ENCODE data around the gene ANKRD2.
"Not testable (repeated sequence)": the region's sequence is repeated elsewhere in the genome, so short reads cannot be mapped to it uniquely, and the experiment has no call there.

The ANKRD2 gene

DNA sequence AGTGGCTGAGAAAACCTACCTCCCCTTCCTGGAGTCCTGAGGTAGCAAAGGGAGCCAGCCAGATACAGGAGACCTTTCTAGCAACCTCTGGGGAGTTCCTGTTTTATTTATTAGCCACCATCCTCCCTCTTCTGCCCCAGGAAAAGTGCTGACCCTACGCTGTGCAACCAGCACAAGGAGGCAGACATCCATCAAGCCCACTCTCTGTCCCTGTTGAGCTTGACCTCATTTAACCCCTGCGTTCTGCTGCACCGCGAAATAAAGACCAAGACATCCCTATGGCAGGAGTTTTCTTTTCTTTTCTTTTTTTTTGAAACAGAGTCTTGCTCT lies 25.3 kb upstream of the ANKRD2 start:
- no peak for DNase-seq

DNA sequence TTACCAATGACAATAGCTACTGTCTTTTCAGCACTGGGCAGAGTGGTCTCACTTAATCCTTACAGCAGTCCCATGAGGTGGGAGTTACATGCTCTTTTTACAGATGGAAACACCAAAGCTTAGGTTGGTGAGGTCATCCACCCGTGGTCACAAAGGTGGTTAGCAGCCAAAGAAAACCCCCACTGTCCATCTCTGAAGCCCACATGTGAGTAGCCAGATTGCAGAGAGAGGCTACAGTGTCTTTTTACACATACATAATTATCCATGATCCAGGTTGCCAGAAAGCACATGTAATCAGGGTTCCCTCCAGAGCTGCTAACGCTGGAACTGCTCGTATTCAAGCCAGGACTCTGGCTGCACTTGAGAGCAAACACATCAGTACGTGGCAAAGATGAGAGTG lies 24.6 kb upstream of the ANKRD2 start:
- DNase-seq = no peak

DNA sequence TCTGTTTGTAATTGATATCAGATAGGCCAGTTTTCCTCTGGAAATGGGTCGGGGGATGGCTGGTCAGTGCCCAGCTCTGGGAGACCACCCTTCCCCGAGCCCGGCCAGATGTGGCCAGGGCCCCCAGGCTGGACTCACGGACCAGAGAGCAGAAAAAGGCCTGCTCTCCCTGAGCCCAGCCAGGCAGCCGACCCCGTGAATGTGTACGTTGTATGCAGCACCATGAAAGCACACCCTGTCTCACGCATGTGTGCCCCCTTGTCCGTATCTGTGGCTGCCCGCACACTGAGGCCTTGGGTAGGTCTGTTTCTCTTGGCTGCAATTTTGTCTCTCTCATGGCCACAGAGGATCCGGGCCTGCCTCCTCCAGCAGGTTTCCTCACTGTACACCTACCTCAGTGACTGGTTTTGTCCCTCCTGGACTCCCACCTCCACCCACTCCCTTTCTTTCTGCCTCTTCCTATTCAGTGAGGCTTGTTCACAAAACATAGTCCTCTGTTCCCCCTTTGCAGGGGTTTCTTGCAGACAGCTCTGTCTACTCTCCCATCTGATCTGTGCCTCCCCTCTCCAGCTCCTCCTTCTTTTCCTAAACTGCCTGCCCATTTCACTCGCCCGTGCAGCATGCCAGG lies 23.6 kb upstream of the ANKRD2 start:
- no peak for DNase-seq

DNA sequence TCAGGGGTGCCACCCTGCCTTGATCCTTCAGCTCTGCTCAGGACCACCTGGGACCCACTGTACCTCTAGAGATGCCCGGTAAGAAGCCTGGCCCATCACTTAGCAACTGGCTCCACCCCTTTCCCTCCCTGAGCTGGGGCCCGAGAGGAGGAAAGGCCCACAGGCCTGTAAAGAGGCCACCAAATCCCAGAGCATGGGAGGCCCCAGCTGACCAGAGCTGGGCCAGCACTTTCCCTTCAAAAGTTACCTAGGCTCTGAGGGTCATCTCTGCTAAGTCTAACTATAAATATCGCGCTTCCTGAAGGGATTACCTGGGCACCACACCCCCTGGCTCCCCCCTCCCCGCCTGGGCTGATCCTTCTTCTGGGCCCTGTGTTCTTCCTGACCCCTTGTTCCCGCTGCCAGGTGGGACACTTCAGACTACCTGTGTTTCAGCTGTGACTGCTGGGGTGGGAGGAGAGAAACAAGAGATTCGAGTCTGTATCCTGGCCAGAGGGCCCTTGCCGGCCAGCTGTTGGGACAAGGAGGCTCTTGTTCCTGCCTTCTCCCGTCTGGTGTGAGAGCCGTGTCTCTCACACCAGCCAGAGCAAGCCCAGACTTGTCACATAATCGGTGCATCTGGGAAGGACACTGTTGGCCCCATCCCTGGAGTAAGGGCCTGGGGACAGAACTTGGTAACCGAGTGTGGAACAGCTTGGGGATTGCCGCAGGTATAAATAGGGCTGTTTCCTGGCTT lies 22.8 kb upstream of the ANKRD2 start:
- DNase-seq = no peak

DNA sequence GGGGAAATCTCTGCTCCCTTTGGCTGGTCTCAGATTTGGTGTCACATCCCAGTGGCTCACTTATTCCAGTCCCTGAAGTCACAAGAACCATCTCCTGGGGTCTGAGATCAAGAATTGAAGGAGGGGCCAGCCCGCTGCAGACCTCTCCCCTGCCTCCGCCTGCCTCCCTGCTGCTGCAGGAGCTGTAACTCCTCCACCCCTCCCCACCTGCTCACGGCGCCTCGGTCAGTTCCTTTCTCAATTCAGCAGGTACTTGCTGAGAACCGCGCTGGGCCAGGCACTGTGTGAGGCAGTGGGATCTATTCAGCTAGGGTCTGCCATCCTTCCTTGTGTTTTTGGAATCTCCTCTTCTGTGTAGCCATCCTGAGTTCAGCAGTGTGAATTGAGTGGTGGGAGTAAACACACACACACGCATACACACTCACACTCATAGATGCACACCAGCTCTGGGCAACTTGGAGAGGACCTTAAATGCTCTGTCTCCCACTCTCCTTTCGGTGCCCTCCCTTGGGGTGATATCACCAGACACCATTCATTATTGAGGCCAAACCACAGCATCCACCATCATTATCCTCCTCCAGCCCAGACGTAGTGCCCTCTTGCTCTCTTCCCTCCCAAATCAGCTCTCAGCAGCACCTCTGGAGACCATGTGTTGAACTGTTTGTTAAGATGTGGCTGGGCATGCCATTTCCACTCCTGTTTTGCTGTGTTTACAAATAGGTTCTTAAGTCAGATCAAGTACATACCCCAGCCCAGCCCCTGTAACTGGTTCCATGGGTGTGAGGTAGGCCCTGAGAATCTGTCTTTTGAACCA lies 22.0 kb upstream of the ANKRD2 start:
- DNase-seq = no peak

DNA sequence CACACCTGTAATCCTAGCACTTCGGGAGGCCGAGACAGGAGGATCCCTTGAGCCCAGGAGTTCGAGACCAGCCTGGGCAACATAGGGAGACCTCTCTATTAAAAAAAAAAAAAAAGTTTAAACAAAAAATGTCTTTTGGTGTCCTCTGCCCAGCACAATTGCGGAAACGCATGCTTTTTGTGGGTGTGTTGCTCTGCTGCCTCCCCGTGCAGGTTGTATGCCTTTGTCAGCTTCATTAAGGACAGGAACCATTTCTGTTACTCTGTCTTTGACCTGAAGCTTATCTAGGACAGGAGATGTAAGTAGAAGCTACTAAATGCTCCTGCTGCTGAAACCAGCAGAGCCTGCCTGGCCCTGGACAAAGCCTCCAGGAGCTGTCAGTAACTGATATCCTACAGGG lies 21.3 kb upstream of the ANKRD2 start:
- DNase-seq = no peak

DNA sequence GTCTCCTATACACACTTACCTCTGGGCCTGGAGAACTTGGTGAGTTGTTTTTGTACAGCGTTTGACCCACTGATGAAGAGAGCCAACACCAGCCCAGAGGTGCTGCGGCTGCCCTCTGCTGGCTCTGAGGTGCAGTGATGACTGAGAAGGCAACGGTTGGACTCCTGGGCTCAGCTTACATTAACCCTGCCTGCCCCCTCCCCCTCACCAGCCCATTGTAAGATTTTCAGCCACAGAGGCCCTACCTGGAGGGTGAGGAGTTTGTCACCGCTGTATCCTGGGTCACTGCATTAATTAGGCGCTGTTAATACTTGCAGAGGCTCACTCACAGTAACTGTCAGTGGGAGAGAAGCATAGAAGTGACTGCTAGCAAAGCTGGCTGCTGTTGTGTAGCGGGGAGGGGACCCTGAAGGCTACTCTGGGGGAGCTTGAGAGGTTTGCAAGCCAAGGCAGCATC lies 19.0 kb upstream of the ANKRD2 start:
- no peak for DNase-seq

DNA sequence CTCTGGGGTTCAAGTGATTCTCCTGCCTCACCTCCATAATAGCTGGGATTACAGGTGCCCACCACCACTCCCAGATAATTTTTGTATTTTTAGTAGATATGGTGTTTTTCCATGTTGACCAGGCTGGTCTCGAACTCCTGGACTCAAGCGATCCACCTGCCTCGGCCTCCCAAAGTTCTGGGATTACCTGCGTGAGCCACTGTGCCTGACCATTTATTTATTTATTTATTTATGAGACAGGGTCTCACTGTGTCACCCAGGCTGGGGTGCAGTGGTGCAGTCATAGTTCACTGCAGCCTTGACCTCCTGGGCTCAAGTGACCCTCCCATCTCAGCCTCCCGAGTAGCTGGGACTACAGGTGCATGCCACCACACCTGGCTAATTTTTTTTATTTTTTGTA lies 18.2 kb upstream of the ANKRD2 start:
- not testable (repeated sequence) for DNase-seq

DNA sequence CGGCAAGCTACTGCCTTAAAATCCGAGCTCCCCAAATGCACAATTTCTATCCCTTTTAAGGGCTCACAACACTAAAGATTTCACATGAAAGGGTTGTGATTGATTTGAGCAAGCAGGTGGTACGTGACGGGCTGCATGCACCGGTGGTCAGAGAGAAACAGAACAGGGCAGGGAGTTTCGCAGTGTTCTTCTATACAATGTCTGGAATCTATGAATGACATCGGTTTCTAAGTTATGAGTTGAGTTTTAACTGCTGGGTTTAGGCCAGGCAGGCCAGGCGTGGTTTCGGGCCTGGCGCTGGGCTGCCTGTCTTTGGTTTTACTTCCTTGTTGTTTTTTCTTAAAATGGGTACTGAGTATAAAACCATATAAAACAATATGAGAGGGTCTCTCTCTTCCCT lies 17.0 kb upstream of the ANKRD2 start:
- not testable (repeated sequence) for DNase-seq

DNA sequence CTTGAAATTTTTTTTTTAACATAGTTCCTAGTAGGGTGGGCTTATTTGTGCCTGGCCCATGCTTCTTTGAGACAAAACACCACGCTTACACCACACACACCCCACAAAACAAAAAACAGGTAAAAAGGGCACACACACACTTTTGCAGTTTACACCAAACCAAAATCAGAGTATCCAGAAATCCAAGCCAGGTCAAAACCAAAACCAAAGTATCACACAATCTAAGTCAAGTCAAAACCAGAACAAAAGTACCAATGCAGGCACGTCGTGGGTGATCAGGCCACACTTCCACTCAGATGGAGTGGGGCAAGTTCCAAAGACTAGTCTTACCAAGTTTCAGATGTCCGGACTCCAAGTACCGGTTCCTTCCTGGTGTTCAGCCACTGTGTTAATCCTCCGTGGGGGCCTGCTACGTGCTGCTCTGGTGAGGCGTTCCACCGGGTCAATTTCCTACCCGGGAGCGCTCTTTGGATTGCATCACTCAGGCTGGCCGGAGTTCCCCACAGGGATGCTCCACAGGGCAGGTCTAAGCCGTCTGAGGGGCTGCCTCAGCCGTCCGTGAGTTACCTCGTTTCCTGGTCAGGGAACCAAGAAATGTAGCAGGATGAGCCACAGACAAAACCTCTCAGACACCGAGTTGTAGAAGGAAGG lies 11.7 kb upstream of the ANKRD2 start:
- DNase-seq = not testable (repeated sequence)

DNA sequence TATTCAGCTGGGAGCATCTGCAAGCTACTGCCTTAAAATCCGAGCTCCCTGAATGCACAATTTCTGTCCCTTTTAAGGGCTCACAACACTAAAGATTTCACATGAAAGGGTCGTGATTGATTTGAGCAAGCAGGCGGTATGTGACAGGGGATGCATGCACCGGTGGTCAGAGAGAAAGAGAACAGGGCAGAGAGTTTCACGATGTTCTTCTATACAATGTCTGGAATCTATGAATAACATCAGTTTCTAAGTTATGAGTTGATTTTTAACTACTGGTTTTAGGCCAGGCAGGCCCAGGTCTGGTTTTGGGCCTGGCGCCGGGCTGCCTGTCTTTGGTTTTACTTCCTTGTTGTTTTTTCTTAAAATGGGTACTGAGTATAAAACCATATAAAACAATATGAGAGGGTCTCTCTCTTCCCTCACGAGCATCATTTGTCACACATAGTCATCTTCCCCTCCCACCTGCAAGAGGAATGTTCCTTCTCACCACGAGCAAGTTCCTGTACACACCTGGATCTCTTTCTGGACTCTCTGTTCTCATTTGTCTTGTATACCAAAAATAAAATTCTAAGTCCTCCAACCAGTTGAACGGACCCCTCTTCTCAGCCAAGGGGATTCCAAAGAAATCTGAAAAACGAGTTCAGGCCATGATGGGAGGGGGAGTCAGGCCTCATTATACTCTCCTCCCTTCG lies 11.0 kb upstream of the ANKRD2 start:
- not testable (repeated sequence) for DNase-seq

DNA sequence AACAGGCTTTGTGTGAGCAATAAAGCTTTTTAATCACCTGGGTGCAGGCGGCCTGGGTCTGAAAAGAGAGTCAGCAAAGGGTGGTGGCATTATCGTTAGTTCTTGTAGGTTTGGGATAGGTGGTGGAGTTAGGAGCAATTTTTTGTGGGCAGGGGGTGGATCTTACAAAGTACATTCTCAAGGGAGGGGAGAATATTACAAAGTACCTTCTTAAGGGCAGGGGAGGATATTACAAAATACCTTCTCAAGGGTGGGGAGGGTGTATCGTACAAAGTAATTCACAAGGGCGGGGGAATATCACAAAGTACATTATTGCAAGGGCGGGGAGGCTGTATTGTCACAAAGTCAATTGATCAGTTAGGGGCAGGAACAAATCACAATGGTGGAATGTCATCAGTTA lies 10.2 kb upstream of the ANKRD2 start:
- DNase-seq = not testable (repeated sequence)

DNA sequence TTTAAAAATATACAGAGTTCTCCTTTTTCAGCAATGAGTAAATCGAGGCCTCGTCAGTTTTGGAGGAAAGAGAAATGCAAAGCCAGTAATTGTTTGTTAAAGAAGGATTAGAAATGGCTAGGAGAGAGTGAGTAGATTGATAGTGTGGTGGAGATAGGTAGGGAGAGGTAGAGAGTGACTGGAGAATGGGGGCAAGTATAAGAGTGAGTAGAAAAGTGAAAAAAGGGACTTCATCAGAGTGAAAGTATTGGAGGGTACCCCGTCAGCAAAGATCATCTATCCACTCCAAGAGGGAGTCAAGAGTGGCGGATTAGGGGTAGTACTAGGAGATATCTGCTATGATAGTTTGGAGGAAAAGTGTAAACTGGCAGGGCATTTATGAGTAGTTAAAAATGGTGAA lies 9.2 kb upstream of the ANKRD2 start:
- no peak for DNase-seq

DNA sequence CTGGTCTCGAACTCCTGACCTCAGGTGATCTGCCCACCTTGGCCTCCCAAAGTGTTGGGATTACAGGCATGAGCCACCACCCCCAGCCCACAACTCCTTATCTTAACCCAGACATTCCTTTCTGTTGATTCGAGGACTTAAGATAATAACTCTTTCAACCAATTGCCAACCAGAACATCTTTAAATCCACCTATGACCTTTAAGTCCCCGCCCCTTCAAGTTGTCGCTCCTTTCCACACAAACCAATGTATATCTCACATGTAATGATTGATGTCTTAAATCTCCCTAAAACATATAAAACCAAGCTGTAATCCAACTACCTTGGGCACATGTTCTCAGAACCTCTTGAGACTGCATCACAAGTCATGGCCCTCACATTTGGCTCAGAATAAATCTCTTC lies 7.8 kb upstream of the ANKRD2 start:
- DNase-seq = no peak

DNA sequence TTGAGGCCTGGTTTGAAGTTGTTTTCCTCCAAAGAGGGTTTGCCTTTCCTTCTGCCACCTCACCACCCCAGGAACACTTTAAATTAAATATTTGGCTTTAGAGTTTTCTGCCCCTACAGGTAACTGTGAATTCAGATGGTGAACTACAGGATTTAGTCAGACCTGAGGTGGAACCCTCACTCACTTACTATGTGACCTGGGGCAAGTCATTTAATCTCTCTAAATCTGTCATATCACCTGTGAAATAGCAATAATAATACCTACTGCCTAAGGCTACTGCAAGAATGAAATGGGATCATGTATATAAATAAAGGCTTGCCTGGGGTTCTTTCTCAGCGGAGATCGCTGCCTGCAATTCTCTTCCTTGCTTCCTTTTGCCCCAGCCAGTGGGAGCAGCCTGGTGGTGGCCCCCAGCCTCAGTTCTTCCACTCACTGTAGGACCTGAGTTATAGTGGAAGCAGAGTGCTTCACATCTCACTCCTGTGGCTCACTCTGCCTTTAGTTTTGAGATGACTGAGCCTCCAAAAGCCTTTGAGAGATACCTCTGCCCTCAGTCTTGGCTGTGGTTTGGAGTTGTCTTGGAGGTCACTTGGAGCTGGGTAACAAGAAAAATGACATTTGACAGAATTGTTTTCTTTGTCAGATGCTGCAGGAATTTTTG lies 6.1 kb upstream of the ANKRD2 start:
- DNase-seq = no peak

DNA sequence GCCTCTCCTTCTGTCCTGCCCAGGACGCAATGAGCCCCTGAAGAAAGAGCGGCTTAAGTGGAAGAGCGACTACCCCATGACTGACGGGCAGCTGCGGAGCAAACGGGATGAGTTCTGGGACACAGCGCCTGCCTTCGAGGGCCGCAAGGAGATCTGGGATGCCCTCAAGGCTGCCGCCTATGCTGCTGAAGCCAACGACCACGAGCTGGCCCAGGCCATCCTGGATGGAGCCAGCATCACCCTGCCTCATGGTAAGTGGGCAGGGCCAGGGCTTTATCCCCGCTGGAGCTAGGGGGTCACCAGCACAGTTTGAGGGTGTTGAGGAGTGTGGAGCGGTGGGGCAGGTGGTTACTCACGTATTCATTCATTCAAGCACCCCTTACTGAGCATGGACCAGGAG lies 4.7 kb upstream of the ANKRD2 start:
- DNase-seq = no peak

DNA sequence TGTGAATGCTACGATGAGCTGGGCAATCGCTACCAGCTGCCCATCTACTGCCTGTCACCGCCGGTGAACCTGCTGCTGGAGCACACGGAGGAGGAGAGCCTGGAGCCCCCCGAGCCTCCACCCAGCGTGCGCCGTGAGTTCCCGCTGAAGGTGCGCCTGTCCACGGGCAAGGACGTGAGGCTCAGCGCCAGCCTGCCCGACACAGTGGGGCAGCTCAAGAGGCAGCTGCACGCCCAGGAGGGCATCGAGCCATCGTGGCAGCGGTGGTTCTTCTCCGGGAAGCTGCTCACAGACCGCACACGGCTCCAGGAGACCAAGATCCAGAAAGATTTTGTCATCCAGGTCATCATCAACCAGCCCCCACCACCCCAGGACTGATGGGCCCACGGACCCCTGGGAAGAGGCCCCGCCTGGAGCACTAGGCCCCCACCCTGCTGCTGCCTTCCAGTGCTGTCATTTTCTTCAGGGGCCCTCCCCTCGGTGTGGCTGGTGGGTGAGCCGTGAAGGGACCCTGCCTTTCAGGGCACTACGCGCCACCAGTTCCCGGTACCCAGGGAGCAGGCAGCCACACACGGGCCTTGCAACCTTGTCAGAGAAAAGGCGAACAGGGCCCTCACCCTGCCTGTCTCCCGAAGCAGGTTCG lies 2.3 kb upstream of the ANKRD2 start:
- DNase-seq = no peak

DNA sequence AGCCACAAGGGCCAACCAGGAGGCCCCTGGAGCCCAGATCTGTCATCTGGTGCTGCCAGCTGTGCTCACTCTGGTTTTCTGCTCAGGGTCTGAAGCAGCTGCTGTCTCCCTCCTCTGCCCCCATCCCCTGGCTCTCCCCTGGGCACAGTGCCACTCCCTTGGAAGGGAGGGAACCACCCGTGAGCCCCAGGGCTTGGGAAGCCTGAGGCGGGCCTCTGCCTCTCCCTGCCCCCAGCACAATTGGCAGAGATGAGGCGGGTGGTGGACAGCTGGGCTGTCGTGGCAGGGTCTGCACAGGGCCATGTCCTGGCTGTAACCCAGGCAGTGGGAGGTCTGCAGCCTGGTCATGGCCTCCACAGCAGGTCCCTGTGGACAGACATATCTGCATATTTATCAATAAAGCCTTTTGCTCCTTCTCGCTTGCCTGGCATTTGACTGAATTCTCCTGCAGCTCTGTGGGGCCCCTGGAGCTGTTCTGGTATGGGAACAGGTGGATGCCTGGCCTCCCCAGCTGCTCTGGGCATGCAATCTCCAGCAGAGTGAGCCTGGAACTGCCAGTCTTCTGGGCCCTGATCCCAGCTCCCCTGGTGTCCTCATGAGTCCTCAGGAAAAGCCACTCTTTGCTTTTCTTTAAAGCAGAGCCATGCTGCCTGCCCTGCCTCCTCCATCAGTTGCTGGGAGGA lies 1.6 kb upstream of the ANKRD2 start:
- no peak for DNase-seq

DNA sequence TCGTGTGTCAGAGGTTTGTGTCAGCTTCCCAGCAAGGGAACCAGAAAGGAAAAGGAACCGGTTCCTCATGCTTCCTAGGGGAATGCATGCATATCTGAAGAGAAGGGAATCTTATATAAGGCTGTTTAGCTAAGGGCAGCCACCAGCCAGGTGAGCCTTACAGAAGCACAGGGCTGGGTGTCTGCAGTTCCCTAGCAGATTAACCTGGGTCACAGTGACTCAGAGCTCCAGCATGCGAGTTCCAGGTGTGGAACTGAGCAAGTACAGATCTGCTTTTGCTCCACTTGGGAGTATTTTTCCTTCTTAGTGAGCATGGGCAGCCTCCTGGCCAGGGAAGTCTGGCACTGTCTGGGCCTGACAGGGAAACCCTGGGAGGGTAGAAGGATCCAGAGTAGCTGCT lies 957 bp upstream of the ANKRD2 start:
- DNase-seq = no peak

DNA sequence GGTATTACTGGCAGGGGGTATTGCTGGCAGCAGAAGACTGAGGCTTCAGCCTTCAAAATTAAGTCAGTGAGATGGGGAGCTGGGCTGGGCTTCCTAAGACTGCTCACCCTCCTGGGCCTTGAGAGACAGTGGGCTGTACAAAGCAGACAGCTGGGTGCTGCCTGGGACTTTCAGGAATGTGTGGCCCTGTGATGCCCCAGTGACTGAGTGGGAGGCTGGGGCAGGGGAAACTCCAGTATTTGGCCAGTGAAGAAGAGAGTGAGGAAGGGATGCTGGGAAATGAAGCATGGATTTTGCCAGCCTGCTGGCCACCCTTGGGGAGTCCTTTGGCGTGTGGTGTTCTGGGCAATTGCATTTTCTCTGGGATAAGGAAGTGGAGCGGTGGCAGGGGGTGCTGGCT lies 442 bp downstream of the ANKRD2 start:
- DNase-seq = no peak

DNA sequence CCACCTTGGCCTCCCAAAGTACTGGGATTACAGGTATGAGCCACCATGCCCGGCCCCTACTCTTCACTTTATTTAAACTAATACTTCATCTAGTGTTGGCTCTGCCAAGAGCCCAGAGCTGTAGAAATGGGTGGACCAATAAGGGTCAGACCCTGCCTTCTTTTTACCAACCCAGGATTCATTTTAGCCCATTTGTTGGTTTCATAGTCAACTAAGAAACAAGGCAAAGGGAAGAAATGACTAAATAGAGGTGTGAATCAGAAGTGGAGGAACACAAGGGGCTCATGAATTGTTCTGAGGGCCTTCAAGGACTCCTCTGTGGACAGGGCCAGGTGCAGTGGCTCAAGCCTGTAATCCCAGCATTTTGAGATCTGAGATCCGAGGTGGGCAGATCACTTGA lies 1.1 kb downstream of the ANKRD2 start:
- DNase-seq = no peak
